ENCODE results near the gene CLDN10.
"Not testable (repeated sequence)": the region's sequence is repeated elsewhere in the genome, so short reads cannot be mapped to it uniquely, and the experiment has no call there.

CLDN10 gene

GRCh38 chr13:95541911-95542474 lies 10.5 kb upstream of the CLDN10 start:
- DNase-seq: no peak

DNA sequence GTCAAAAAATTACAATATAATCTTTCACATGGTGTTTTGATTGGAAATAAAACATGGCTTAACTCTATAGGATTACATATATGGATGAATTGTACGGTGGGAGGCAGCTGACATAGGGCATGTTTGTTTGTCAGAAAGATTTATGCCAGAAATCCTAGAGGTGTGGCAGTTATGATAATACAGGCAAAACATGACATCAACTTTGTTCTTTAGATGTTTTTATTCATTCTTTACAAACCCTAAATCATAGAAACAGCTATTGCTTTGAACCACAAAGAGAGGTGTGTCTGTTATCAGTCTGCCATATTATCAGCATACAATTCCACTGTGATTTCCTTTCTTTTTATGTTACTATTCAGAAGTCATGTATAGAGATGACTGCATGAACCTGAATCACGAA lies 8.2 kb upstream of the CLDN10 start:
- no peak for DNase-seq

GRCh38 chr13:95546919-95547318 lies 5.6 kb upstream of the CLDN10 start:
- DNase-seq: no peak

- DNase-seq: no peak
These were observed 4.9 kb upstream of the CLDN10 start for GRCh38 chr13:95547531-95548167.

DNA sequence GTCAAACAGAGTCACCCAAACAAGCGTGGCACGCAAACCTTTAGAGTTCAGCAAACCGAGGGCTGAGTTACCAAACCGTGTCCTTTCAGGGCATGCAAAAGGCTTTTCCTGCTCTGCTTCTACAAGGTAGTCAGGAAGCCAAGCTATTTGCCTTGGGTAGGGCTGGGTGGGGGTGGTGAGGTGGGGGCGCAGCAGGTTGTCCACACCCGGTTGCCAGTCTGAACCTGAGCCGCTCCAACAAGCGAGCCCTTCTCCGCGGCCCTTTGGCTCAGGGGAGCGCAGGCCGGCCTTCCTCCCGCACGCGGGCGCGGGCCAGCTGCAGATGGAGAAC lies 347 bp upstream of the CLDN10 start:
- DNase-seq: no peak

DNA sequence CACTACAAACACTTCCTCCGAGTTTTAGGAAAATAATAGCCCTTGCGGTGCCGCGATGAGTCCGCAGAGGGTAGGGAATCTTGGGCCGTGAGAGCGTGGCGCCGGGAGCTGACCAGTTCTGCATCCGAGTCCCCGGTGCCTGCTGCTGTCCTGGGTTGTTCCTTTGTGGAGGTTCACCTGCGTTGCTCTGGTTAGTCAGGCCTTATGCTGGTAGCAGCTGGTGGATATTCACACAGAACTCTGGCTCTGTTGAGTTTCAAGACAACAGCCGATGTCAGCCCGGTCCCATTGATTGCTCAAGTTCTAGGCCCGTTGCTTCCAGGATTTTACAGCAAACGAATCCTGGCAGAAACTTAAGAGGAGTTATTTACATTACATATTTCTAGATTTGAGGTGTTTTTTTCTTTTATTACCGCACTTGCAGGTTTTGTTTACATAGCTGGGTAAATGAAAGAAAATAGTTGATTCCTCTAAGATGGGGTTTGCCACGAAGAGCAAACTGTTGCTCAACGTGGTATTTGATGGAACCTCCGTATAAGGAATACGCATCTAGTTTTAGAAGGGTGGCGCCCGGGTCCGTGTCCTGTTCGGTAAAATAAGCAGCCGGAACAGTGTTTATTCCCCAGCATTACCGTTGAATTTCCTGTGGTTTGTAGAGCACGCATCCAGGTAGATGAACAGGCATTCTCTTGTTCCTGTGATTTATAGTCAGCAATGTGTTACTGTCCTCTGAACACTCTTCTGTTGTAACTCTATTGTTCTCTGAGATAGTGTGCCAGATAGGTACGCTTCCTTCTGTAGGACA lies 1.3 kb downstream of the CLDN10 start:
- DNase-seq: no peak

GRCh38 chr13:95557013-95557412 lies 4.5 kb downstream of the CLDN10 start:
- DNase-seq: no peak

DNA sequence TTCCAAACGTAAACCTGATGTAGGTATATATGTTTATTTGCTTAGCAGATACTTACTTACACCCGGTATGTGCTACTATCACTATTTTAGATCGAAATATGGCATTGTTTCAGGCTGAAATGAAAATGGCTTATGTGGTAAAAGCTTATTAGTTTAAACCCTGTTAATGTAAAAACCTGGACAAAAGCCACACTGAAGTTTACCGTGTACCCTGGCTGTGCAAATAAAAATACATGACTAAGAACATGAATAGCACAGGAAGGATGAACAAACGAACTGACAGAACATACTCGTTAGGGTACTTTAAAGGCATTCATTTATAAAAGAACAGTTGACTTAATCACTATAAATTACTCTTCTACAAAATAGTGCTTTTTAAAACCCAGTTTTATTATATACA lies 6.6 kb downstream of the CLDN10 start:
- DNase-seq: no peak

- no peak for DNase-seq
These were observed 7.9 kb downstream of the CLDN10 start for GRCh38 chr13:95560387-95560786.

GRCh38 chr13:95564091-95564490 lies 11.6 kb downstream of the CLDN10 start:
- no peak for DNase-seq

- no peak for DNase-seq
These were observed 12.3 kb downstream of the CLDN10 start for GRCh38 chr13:95564733-95565291.

- DNase-seq: not testable (repeated sequence)
These were observed 13.2 kb downstream of the CLDN10 start for GRCh38 chr13:95565758-95566157.

- no peak for DNase-seq
These were observed 15.6 kb downstream of the CLDN10 start for GRCh38 chr13:95568131-95568530.

DNA sequence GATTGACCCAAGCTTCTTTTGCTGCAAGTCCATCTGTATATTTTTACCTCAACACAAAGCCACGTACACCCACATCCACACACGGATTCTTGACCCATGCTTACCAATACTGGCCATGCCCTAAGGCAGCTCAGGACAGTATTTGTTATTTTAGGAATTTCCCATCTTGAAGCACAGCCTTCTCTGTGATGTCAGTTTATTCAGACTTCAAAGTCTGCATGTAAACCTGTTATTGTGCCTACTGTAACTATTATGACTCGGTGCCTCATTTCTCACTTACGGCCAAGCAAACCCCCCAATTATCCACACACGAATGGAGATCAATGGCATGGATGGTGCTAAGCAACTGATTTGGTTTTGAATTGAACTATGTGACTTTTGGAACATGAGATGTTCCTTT lies 17.5 kb downstream of the CLDN10 start:
- no peak for DNase-seq

- no peak for DNase-seq
These were observed 19.4 kb downstream of the CLDN10 start for GRCh38 chr13:95571941-95572340.

DNA sequence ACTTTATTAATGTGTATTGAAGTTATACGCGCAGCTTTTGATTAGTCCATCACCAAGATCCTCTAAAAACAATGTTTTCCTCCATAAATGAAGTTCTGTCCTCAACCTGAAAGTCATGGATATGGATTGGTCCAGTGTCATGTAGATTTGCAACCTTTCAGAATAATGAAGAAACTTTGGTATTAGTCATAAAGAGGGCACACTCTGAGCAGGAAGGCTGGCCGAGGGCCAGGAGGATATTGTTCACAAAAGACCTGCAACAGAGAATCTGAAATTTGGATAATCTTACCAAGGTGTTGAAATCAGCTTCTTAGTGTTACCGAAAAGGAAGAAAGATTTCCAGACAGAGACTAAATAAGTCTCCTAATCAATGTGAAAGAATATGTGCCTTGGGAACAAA lies 20.7 kb downstream of the CLDN10 start:
- no peak for DNase-seq

DNA sequence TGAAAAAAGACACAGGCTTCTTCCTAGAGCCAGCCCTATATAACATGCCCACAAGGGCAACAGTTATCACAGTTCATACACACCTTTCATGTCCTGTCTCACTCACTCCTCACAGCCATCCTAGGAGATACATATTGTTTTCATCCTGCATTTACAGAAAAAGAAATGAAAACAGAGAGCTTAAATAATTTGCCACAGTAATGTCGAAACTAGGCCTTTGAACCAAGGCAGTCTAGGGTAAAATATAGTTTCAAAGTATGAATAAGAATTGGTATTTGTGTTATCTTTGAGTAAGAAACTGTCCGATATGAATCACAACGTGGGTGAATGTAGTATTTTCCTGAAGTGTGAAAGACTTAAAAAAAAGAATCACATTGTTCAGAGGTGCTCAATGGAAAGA lies 26.8 kb downstream of the CLDN10 start:
- no peak for DNase-seq

GRCh38 chr13:95585867-95586266 lies 33.3 kb downstream of the CLDN10 start:
- DNase-seq: no peak

GRCh38 chr13:95588134-95588533 lies 35.6 kb downstream of the CLDN10 start:
- no peak for DNase-seq

DNA sequence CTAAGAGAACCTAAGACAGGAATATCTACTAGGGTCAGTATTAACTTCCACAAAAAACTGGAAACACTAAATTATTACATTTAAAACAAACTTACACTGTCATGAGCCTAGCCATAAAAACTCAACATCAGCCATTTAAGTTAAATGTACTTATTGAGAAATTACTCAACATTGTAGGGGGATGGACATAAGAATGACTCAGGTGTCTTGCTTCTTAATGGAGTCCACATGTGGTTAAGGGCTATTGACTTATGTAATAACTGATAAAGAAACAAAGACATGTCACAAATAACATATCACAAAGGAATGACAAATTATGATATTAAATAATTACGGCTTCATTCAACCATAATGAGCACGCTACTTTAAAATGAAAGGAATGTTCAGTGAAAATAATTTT lies 36.2 kb downstream of the CLDN10 start:
- no peak for DNase-seq

DNA sequence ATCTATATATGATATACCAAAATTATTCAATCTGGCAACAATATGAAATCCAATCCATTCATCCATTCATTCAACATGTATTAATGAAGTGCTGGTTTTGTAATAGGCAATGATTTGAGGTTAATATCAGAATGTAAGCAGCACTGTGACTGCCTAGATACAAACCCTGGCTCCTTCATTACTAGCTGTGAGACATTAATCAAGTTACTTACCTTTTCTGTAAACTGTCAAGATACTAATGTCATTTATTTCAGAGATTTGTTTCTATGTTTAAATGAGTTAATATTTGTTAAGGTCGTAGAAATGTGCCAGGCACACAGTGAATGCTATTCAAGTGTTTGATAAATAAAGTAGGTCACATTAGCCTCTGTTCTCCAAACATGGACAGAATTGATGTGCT lies 40.9 kb downstream of the CLDN10 start:
- DNase-seq: no peak

DNA sequence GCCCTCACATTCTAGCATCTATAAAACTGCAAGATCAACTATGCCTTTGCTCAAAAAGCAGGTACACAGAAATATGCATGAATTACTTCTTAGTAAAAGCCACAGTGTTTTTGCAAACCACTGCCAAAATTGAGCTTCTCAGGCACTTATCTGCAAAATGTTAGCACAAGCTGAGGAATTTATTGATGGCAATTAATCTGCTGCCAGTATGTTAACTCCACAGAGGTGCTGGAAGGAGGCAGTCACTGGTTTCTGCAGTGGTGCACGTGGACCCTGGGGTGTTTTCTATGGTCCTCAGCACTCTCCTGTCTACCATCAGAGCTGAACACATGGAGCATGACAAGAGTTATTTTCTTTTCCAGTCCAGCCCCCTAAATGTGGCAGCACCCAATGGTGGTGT lies 44.2 kb downstream of the CLDN10 start:
- DNase-seq: no peak

DNA sequence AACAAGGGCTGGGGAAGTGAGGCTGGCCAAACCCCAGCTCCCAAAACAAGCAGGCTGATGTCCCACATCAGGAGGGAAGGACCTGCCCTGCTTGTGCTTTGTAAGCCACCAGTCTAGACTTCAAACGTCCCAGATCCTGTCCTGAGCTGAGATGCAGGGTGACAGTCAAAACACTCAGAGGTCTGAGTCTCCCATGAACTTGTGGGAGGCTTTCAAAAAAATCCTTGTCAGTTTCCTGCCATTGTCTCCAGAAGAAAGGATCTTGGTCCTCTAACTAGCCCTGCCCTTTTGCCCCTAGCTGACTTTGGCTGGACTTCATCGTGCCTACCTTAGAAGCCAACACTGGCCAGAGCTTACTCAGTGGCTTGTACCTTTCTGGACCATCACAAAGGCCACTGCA lies 48.7 kb downstream of the CLDN10 start:
- no peak for DNase-seq

- DNase-seq: no peak
These were observed 49.4 kb downstream of the CLDN10 start for GRCh38 chr13:95601906-95602305.

All from T1000 (cell line).